PFSK-1 (cell line): ENCODE measurements around the gene LRTM1.

Experiments
- FOXP2 ChIP-seq: optimal IDR thresholded peaks from 2 replicates; pipeline ENCODE3; 2011; ENCODE audit warnings: borderline replicate concordance, control low read depth, inconsistent platforms; ENCODE audit not compliant: insufficient read depth; ENCODE audit errors: extremely low read length, extremely low read depth
- POLR2AphosphoS5 ChIP-seq: IDR thresholded peaks from 2 replicates; pipeline ENCODE4 v1.6.1; 2012; ENCODE audit warnings: low read depth, mild to moderate bottlenecking, control low read depth, low read length, moderate library complexity
- REST ChIP-seq, 2 experiments: IDR thresholded peaks; 2 replicates each; pipeline versions ENCODE4 v1.6.1 to v1.8.0; 2011 to 2012; ENCODE audit warnings: low read depth in 2 of 2, low read length in 2 of 2, control low read depth in 1 of 2, inconsistent platforms in 1 of 2, mild to moderate bottlenecking in 1 of 2, moderate library complexity in 1 of 2; ENCODE audit not compliant: insufficient read depth in 1 of 2
- SIN3A ChIP-seq: IDR thresholded peaks from 2 replicates; pipeline ENCODE4 v1.6.1; 2012; ENCODE audit warnings: mild to moderate bottlenecking, low read length, moderate library complexity, borderline replicate concordance; ENCODE audit not compliant: insufficient read depth
- TAF1 ChIP-seq: IDR thresholded peaks from 2 replicates; pipeline ENCODE4 v1.6.1; 2012; ENCODE audit warnings: low read length, control low read depth, borderline replicate concordance; ENCODE audit not compliant: insufficient read depth

Gene LRTM1

GRCh38 chr3:54915181-54915580, 12.7 kb downstream of the LRTM1 start:
- no peak for TF ChIP-seq TAF1
- no peak for TF ChIP-seq FOXP2
- no peak for TF ChIP-seq SIN3A
- TF ChIP-seq POLR2AphosphoS5 = no peak
- TF ChIP-seq REST (IDR thresholded peaks at IDR 0.05; ENCODE audit: insufficient read depth in 1 of 2, low read depth in 2 of 2, low read length in 2 of 2) = no peak

GRCh38 chr3:54914180-54914579, 13.7 kb downstream of the LRTM1 start:
- TF ChIP-seq TAF1 (no peak), REST (IDR thresholded peaks at IDR 0.05; ENCODE audit: insufficient read depth in 1 of 2, low read depth in 2 of 2, low read length in 2 of 2) (no peak), FOXP2 (no peak), POLR2AphosphoS5 (no peak), SIN3A (no peak)

- TF ChIP-seq FOXP2 (no peak), POLR2AphosphoS5 (no peak), REST (IDR thresholded peaks at IDR 0.05; ENCODE audit: insufficient read depth in 1 of 2, low read depth in 2 of 2, low read length in 2 of 2) (no peak), SIN3A (no peak), TAF1 (no peak)
Measured at GRCh38 chr3:54909191-54909590, 18.7 kb downstream of the LRTM1 start.

- TF ChIP-seq SIN3A (no peak), FOXP2 (no peak), POLR2AphosphoS5 (no peak), TAF1 (no peak), REST (IDR thresholded peaks at IDR 0.05; ENCODE audit: insufficient read depth in 1 of 2, low read depth in 2 of 2, low read length in 2 of 2) (no peak)
Measured at GRCh38 chr3:54906763-54907162, 21.1 kb downstream of the LRTM1 start.

- no peak for TF ChIP-seq TAF1
- TF ChIP-seq FOXP2 = no peak
- no peak for TF ChIP-seq POLR2AphosphoS5
- TF ChIP-seq REST (IDR thresholded peaks at IDR 0.05; ENCODE audit: insufficient read depth in 1 of 2, low read depth in 2 of 2, low read length in 2 of 2) = no peak
- TF ChIP-seq SIN3A = no peak
Measured at GRCh38 chr3:54905920-54906319, 21.9 kb downstream of the LRTM1 start.
